ENCODE measurements around the gene TNFRSF9.
"Not testable (repeated sequence)": the region's sequence is repeated elsewhere in the genome, so short reads cannot be mapped to it uniquely, and the experiment has no call there.

Gene TNFRSF9

GRCh38 chr1:7960867-7961215 is 20.2 kb upstream of the TNFRSF9 start:
- no peak for DNase-seq (ENCODE audit: low read depth)

- no peak for DNase-seq (ENCODE audit: low read depth)
These were observed 19.5 kb upstream of the TNFRSF9 start for GRCh38 chr1:7960165-7960564.

GRCh38 chr1:7956218-7957032 is 15.8 kb upstream of the TNFRSF9 start:
- DNase-seq (ENCODE audit: low read depth) = no peak

GRCh38 chr1:7954683-7955082 is 14.0 kb upstream of the TNFRSF9 start:
- no peak for DNase-seq (ENCODE audit: low read depth)

- peak; percentile 61 for DNase-seq (ENCODE audit: low read depth)
These were observed 13.4 kb upstream of the TNFRSF9 start for GRCh38 chr1:7953850-7954609.

- not testable (repeated sequence) for DNase-seq (ENCODE audit: low read depth)
These were observed 12.2 kb upstream of the TNFRSF9 start for GRCh38 chr1:7952791-7953190.

- DNase-seq (ENCODE audit: low read depth) = no peak
These were observed 8.3 kb upstream of the TNFRSF9 start for GRCh38 chr1:7948960-7949359.

- DNase-seq (ENCODE audit: low read depth) = no peak
These were observed 2.6 kb upstream of the TNFRSF9 start for GRCh38 chr1:7943251-7943650.

GRCh38 chr1:7942214-7942921 is 1.7 kb upstream of the TNFRSF9 start:
- peak; percentile 13 for DNase-seq (ENCODE audit: low read depth)

- no peak for DNase-seq (ENCODE audit: low read depth)
These were observed 776 bp upstream of the TNFRSF9 start for GRCh38 chr1:7941437-7941793.

GRCh38 chr1:7940034-7940433 is 605 bp downstream of the TNFRSF9 start:
- no peak for DNase-seq (ENCODE audit: low read depth)

GRCh38 chr1:7938070-7938469 is 2.6 kb downstream of the TNFRSF9 start:
- DNase-seq (ENCODE audit: low read depth) = no peak

- no peak for DNase-seq (ENCODE audit: low read depth)
These were observed 8.0 kb downstream of the TNFRSF9 start for GRCh38 chr1:7932524-7933138.

- DNase-seq (ENCODE audit: low read depth) = no peak
These were observed 9.2 kb downstream of the TNFRSF9 start for GRCh38 chr1:7931446-7931812.

GRCh38 chr1:7930645-7931445 is 9.8 kb downstream of the TNFRSF9 start:
- DNase-seq (ENCODE audit: low read depth) = no peak

GRCh38 chr1:7929637-7930036 is 11.0 kb downstream of the TNFRSF9 start:
- no peak for DNase-seq (ENCODE audit: low read depth)

GRCh38 chr1:7928247-7928646 is 12.4 kb downstream of the TNFRSF9 start:
- DNase-seq (ENCODE audit: low read depth) = no peak

GRCh38 chr1:7927061-7927460 is 13.6 kb downstream of the TNFRSF9 start:
- DNase-seq (ENCODE audit: low read depth) = not testable (repeated sequence)

GRCh38 chr1:7922301-7922700 is 18.3 kb downstream of the TNFRSF9 start:
- no peak for DNase-seq (ENCODE audit: low read depth)

GRCh38 chr1:7921796-7922195 is 18.8 kb downstream of the TNFRSF9 start:
- no peak for DNase-seq (ENCODE audit: low read depth)

GRCh38 chr1:7919880-7920279 is 20.8 kb downstream of the TNFRSF9 start:
- DNase-seq (ENCODE audit: low read depth) = no peak

GRCh38 chr1:7917971-7918370 is 22.7 kb downstream of the TNFRSF9 start:
- not testable (repeated sequence) for DNase-seq (ENCODE audit: low read depth)
